ENCODE results near the gene BTBD9. TPM values are rescaled to one million over a fixed set of nuclear protein-coding genes. Genes with fewer than 3 reads are reported as not detected.
"Not testable (repeated sequence)": the region's sequence is repeated elsewhere in the genome, so short reads cannot be mapped to it uniquely, and the experiment has no call there.

BTBD9 gene
- total RNA-seq, 2 experiments from 2014 or later = 8.8 to 9.2 TPM

DNA sequence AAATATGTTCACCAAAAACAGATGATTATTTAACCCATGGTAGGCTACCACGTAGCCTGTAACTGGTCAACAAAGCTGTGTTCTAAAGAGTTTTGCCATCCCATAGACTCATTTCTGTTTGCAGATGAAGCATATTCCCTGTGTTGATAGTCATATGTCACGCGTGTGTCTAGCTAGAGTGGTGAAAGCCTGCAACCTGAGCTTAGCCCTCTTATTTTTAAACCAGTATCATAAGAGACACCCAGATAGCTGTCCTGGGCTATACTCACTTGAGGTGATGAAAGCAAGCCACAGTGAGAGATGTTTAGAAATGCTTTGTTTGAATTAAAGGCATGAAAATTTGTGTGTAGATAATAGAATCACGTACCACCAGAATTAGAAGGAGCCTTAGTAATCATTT is 512.4 kb downstream of the BTBD9 start:
- ChIA-PET POLR2A (no interaction called here), CTCF (no interaction called here)

DNA sequence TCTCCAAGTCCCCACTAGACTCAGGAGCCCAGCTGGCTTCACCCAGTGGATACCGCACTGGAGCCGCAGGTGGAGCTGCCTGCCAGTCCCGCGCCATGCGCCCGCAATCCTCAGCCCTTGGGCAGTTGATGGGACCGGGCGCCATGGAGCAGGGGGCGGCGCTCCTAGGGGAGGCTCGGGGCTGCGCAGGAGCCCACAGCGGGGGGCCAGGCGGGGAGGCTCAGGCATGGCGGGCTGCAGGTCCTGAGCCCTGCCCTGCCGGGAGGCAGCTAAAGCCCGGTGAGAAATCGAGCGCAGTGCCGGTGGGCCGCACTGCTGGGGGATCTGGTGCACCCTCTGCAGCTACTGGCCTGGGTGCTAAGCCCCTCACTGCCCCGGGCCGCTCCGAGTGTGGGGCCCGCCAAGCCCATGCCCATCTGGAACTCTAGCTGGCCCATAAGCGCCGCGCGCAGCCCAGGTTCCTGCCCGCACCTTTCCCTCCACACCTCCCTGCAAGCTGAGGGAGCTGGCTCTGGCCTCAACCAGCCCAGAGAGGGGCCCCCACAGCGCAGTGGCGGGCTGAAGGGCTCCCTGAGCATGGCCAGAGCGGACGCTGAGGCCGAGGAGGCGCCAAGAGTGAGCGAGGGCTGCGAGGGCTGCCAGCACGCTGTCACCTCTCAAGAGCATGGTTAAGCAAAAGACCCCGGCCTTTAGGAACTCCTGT is 515.4 kb downstream of the BTBD9 start:
- POLR2A ChIA-PET = not testable (repeated sequence)
- CTCF ChIA-PET = interaction anchor here (0.7 kb wide), 1 partner anchor 17 kb away, joined by 3 read pairs; no protein-coding TSS in a partner anchor

DNA sequence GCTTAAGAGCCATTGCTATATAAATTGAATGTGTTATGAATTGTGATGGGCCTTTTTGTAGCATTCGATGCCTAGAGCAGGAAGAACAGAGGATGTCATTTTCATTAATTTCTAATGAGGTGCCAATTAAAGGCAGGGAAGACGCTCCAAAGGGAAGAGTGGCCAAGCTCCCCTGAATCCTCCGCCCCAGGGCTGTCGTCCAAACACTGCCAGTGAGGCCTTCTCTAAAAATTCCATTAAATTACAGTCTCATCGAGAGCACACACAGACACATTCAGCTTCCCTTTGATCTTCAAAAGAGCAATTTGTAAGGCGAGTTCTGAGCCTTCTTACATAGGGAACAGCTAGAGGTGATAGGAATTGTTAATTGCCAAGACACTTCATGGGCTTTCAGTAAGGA is 520.2 kb downstream of the BTBD9 start:
- POLR2A ChIA-PET = interaction anchor here (0.7 kb wide), 1 partner anchor 13 kb away, joined by 5 read pairs; no protein-coding TSS in a partner anchor
- CTCF ChIA-PET = no interaction called here

DNA sequence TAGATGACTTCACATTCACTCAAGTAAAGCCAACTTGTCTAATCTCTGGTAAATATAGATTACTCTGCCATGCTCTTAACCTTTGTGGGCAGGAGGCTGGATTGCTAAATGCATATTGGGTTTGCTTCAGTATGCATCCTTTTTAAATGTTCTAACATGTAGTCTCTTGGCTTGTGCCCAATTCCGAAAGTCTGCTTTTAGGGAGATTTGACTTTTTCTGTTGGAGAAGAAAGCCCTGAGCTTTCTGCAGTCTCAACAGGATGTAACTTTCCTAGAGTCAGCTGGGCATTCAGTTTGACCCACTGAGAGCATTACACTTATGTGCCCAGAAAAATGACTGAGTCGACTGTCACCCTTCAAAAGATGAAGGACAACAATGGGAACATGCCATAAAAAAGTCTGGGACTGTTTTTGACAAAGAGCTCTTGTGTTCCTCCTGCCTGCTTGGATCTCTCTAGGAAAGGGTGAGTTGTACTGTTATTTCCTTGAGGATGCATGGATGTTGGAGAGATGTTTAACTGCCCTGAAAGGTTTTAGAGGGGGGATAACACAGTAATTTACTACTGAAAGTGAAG is 520.9 kb downstream of the BTBD9 start:
- CTCF ChIA-PET = no interaction called here
- POLR2A ChIA-PET = no interaction called here

Other genes starting within 250 kb of the BTBD9 start
- 100 to 1,000 TPM; 179 to 182 TPM for gene GLO1, start 63.2 kb upstream of the BTBD9 start, total RNA-seq
- under 1 TPM; 0.04 TPM for gene DNAH8, start 75.4 kb upstream of the BTBD9 start, total RNA-seq